T-helper 17 cell (primary cell): ENCODE data around the gene CWH43. TPM values are rescaled to one million over a fixed set of nuclear protein-coding genes. Genes with fewer than 3 reads are reported as not detected.
"Not testable (repeated sequence)": the region's sequence is repeated elsewhere in the genome, so short reads cannot be mapped to it uniquely, and the experiment has no call there.

Source experiments
- ATAC-seq: fragments of 150-1000 bp; cut with Tn5 transposase; 2 replicates; pipeline ENCODE4 v1.10.0; 2021; ENCODE audit warnings: mild to moderate bottlenecking, moderate library complexity
- DNase-seq, 3 donors: peaks; one replicate each; pipeline versions ENCODE4 v3.0.0 to v3.0.0-alpha.2; 2020 to 2021
- H3K9me3 ChIP-seq: one replicate; pipeline ENCODE4 v1.7.0; 2013; ENCODE audit warnings: low read length, mild to moderate bottlenecking; ENCODE audit not compliant: control insufficient read depth, poor library complexity, severe bottlenecking
- H3K27ac Mint-ChIP-seq: one replicate; pipeline ENCODE4 v1.8.0; 2022; ENCODE audit warnings: mild to moderate bottlenecking, moderate library complexity, mixed read lengths
- H3K27me3 Mint-ChIP-seq: one replicate; pipeline ENCODE4 v1.8.0; 2022; ENCODE audit warnings: mixed read lengths
- H3K36me3 Mint-ChIP-seq: one replicate; pipeline ENCODE4 v1.8.0; 2022; ENCODE audit warnings: low read depth, mixed read lengths
- H3K4me1 Mint-ChIP-seq: one replicate; pipeline ENCODE4 v1.8.0; 2022; ENCODE audit warnings: mild to moderate bottlenecking, mixed read lengths
- H3K4me3 Mint-ChIP-seq: one replicate; pipeline ENCODE4 v1.8.0; 2022; ENCODE audit warnings: mild to moderate bottlenecking, moderate library complexity, mixed read lengths
- total RNA-seq, 4 donors: library from RNA in 2 of 4; stranded (reverse) in 2 of 4; gene quantifications; one replicate each; pipeline ENCODE4 v1.2.3 and lab custom pipeline; 2022 to 2026

CWH43 gene
- total RNA-seq, 2 donors from 2014 or later: not detected

DNA sequence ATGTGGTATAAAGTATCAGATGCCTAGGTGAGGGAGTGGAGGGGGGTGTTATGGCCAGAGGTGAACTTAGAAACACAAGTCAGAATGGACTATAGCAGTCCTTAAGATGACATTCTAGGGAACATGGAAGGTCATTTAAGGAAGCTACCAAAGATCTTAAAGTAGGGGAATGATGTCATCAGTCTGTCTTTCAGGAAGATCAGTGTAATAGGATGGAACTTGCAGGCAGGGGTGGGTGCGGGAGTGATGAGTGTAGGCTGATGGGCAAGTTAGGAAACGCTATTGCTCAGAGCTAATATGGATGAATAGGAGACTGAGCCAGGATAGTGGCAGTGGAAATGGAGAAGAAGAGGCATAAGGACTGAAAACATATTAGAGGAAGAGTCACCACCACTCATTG, 27.5 kb upstream of the CWH43 start:
- H3K9me3 ChIP-seq: no peaks in the 10 kb centered on the region
- Mint-ChIP-seq H3K4me3 (no peak overlapping the region), H3K27me3 (peaks cover 22% of the 10 kb centered on the region), H3K4me1 (peaks cover 2% of the 10 kb centered on the region), H3K27ac (peak overlapping the region; percentile 79), H3K36me3 (peaks cover 6% of the 10 kb centered on the region)
- ATAC-seq: no peak
- DNase-seq: no peak

DNA sequence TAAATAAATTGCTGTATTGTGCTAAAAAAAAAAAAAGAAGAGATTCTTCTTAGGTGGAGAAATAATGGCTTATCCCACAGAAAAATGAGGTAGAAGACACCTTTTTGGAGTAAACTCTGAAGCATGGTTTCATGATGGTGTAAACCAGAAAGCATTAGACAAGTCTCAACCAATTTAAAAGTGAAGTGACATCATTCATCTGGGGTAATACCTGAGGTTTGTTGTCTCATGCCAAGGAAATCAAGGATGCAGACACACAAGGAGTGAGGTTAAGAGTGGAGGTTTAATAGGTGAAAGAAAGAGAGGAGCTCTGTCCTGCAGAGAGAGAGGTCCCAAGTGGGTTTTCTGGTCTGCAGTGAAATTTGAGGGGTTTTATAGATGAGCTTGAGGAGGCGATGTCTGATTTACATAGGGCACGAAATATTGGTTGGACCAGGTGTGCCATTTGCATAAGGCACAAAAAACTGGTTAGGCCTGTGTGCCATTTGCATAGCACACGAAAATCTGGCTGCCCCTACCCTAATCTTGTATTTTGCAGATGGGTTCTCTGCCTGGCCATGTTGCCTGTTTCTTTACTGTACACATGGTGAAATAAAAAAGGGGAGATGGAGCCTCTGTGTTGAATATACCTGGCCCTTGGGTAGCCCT, 25.0 kb upstream of the CWH43 start:
- H3K4me1 Mint-ChIP-seq: no peaks in the 10 kb centered on the region
- H3K4me3 Mint-ChIP-seq: no peak overlapping the region
- H3K36me3 Mint-ChIP-seq: peaks cover 4% of the 10 kb centered on the region
- H3K27me3 Mint-ChIP-seq: peaks cover 22% of the 10 kb centered on the region
- H3K27ac Mint-ChIP-seq: no peak overlapping the region
- ATAC-seq (no peak), DNase-seq (no peak)
- H3K9me3 ChIP-seq: no peaks in the 10 kb centered on the region

DNA sequence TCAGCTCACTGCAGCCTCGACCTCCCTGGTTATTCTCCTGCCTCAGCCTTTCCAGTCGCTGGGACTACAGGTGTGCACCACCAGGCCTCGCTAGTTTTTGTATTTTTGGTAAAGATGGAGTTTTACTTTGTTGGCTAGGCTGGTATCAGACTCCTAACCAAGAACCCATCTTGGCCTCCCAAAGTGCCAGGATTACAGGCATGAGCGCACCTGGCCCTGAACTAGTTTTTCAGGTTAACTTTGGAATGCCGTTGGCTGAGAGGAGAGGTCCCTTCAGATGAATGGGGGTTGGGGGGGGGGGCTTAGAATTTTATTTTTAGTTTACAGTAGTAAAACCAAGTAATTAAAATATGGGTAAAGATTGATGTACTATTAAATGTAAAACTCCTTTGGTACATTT, 23.4 kb upstream of the CWH43 start:
- H3K9me3 ChIP-seq: no peaks in the 10 kb centered on the region

DNA sequence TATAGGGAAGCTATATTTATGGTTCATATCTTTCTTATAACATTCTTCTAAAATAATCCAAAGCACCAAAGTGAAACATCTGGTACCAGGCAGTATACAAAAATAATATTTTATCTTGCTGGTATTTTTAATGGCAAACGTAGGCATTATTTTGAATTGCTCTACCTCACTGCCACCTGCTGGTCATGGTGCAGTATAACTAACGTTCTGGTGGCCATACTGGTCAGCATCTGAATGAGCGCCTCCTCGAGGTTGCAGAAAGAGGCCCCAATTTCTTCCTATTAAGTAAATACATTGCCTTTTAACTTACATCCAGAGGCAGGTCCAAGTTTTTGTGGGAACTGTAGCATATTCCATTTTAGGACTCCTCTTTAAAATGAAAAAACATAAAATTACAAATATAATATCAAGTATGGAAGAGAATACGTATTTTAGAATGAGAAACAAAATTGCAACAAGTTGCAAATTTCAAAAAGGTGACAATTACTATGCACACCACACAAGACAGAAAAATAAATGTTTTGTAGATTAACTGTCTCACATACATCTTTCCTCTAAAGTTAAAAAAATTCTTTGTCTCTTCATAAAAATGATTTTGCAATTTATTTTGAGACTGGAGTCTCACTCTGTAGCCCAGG, 22.9 kb upstream of the CWH43 start:
- no peaks in the 10 kb centered on the region for H3K4me1 Mint-ChIP-seq
- H3K27ac Mint-ChIP-seq: no peak overlapping the region
- DNase-seq (peak; percentile 45 to 65 (median 45)), ATAC-seq (peak; percentile 99)
- H3K4me3 Mint-ChIP-seq: no peak overlapping the region
- H3K27me3 Mint-ChIP-seq: peaks cover 22% of the 10 kb centered on the region
- H3K36me3 Mint-ChIP-seq: peaks cover 4% of the 10 kb centered on the region
- no peaks in the 10 kb centered on the region for H3K9me3 ChIP-seq

More for the DNA sequence above, 23.4 kb upstream of the CWH43 start:
- Mint-ChIP-seq H3K27ac (no peak overlapping the region), H3K27me3 (peaks cover 22% of the 10 kb centered on the region), H3K36me3 (peaks cover 4% of the 10 kb centered on the region), H3K4me1 (no peaks in the 10 kb centered on the region), H3K4me3 (no peak overlapping the region)
- DNase-seq (no peak), ATAC-seq (no peak)

DNA sequence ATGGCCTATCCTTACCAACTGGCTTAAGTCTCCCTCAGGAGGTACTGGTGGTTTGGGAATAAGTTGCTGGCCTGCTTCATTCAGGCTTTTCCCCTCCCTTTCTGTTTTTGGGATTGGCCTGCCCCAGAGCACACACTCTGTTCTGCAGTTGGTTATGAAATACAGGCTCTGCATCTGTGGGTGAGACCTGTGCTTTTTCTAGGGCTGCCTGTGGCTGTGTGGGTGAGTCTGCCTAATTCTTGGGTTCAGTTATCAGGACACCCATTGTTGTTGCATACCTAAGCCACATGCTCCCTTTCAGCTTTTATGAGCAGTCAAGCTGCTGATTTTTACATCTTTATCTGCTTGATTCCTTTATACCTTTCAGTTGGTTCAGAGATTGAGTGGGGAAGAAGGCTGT, 19.0 kb upstream of the CWH43 start:
- no peak overlapping the region for H3K4me3 Mint-ChIP-seq
- H3K9me3 ChIP-seq: no peaks in the 10 kb centered on the region
- no peaks in the 10 kb centered on the region for H3K4me1 Mint-ChIP-seq
- H3K36me3 Mint-ChIP-seq: no peaks in the 10 kb centered on the region
- no peak for DNase-seq
- ATAC-seq: no peak
- H3K27me3 Mint-ChIP-seq: peaks cover 16% of the 10 kb centered on the region
- H3K27ac Mint-ChIP-seq: no peak overlapping the region

DNA sequence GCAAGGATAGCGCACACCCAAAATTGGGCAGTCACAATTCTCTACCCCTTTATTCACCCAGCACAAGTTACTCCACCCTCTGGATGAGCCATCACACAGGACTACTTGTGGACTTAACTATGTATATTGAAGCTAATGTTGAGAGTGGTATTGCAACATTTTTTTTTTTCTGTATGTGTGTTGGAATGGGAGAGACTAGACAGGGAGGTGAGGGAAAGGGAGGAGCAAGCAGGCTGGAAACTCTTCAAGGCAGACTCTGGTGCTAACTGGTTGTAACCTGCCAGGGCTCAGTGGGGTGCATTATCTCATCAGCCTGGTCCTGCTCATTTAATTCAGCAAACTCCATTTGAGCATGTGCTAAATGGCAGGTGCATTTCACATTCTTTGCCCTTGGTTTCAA, 18.4 kb upstream of the CWH43 start:
- no peak overlapping the region for H3K27ac Mint-ChIP-seq
- H3K36me3 Mint-ChIP-seq: no peaks in the 10 kb centered on the region
- H3K27me3 Mint-ChIP-seq: peaks cover 16% of the 10 kb centered on the region
- H3K9me3 ChIP-seq: no peaks in the 10 kb centered on the region
- no peak for DNase-seq
- no peak overlapping the region for H3K4me3 Mint-ChIP-seq
- H3K4me1 Mint-ChIP-seq: no peaks in the 10 kb centered on the region
- ATAC-seq: no peak

DNA sequence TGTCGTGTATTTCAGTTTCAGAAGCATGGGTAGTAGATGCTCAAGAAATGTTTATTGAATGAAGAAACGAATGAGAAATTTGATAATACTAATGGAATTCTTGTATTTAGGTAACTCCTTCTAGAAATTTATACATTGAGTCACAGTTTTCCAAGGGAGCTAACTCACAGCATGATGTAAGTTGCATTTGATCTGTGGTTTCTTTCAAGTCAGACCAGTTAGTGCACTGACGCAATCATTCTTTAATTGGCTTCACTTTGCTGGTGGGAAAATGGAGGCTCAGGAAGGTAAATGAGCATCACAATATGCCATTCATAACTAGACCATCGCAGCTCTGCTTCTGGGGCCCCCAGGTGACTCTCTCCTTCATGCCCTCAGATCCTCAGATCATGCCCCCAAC, 17.3 kb upstream of the CWH43 start:
- no peaks in the 10 kb centered on the region for H3K4me1 Mint-ChIP-seq
- H3K4me3 Mint-ChIP-seq: no peak overlapping the region
- ATAC-seq (no peak), DNase-seq (no peak)
- peak overlapping the region; percentile 29 for H3K27ac Mint-ChIP-seq
- peaks cover 26% of the 10 kb centered on the region for H3K27me3 Mint-ChIP-seq
- H3K36me3 Mint-ChIP-seq: no peaks in the 10 kb centered on the region
- H3K9me3 ChIP-seq: no peaks in the 10 kb centered on the region

DNA sequence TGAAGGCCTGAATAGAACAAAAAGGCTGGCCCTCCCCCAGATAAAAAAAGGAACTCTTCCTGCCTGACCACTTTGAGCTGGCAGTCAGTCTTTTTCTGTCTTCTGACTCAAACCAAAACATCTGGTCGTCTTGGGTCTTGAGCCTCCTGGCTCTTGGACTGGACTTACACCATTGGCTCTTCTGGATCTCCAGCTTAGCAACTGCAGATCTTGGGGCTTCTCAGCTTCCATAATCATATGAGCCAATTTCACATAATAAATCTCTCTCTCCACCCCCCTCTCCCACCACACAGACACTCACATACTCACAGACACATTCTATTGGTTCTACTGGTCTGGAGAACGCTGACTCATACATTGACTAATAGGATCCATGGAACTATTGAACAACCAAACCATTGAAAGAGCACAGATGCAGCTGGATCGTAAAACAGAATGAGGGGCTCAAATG, 15.6 kb upstream of the CWH43 start:
- Mint-ChIP-seq H3K4me3 (no peak overlapping the region), H3K27ac (no peak overlapping the region), H3K36me3 (no peaks in the 10 kb centered on the region), H3K27me3 (peaks cover 38% of the 10 kb centered on the region), H3K4me1 (no peaks in the 10 kb centered on the region)
- DNase-seq (no peak), ATAC-seq (no peak)
- H3K9me3 ChIP-seq: no peaks in the 10 kb centered on the region

DNA sequence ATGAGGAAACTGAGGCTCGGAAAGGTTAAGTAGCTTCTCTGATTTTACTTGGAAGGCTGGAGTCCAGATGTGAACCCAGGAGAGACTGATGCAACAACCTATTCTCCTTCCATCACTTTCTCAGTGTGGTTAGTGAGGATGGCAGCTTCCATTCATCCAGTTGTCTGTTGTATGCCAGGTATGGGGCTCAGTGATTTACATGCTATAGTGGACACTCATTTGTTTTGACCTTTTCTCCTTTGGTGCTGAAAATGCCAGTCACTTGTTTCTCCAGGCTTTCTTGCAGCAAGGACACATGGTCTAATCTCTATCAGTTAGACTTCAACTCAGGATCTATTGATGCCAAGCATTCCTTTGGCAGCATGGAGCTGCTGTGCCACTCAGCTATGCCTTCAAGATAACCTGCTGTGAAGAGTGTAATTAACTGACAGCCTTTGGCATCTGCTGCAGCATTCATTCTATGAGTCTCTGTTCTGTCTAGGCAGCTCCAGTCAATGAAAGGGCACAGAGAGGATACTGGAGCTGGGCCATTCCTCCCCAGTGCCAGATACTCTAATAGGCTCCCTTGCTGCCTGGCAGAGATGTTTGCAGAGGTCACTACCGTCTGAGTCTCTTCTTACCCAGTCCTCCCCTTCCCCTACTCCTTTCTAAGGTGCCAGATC, 11.0 kb upstream of the CWH43 start:
- Mint-ChIP-seq H3K27ac (no peak overlapping the region), H3K27me3 (peaks cover 61% of the 10 kb centered on the region), H3K4me1 (no peaks in the 10 kb centered on the region), H3K36me3 (no peaks in the 10 kb centered on the region), H3K4me3 (no peak overlapping the region)
- no peak for ATAC-seq
- DNase-seq: no peak
- no peaks in the 10 kb centered on the region for H3K9me3 ChIP-seq

DNA sequence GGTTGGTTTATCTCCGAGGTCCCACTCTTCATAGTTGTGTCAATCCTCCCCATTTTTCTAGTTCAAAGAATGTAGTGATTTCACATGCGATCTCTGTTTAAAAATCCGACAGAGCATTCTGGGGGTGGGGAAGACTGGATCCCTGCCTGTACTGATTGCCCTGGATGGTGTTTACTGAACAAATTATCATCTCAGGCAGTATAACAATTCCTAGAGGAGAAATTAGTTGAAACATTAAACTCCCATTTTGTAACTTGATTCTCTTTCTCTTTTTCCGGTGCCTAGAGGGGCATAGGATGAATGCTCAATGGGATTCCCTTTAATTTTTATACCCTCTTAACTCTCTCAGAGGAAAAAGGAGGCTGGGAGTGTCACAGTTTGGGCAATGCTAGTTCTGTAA, 10.0 kb upstream of the CWH43 start:
- DNase-seq: no peak
- Mint-ChIP-seq H3K4me1 (no peaks in the 10 kb centered on the region), H3K4me3 (no peak overlapping the region), H3K36me3 (no peaks in the 10 kb centered on the region), H3K27me3 (peaks cover 58% of the 10 kb centered on the region), H3K27ac (no peak overlapping the region)
- no peak for ATAC-seq
- H3K9me3 ChIP-seq: no peaks in the 10 kb centered on the region

DNA sequence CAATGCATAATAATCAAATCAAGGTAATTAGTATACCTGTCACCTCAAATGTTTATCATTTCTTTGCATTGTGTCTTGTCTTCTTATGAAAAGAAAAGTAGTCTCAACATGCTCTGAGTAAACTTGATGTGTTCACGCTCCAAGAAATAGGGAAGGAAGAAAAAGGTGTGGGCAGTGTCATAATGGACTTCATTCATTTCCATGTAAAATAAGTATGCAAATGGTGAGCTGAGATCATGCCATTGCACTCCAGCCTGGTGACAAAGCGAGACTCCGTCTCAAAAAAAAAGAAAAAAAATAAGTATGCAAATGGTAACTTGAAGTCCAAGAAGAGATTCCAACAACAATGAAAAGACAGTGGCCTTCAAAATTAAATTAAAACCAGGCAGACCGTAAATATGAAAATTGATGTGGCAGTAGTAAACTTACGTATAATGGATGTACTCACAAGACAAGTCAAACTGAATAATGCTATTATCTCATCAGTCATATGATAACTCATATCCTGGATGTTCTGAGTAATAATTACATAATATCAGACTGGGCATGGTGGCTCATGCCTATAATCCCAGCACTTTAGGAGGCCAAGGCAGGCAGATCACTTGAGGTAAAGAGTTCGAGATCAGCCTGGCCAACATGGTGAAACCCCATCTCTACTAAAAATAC, 6.0 kb upstream of the CWH43 start:
- no peaks in the 10 kb centered on the region for H3K4me1 Mint-ChIP-seq
- H3K27me3 Mint-ChIP-seq: peaks cover 59% of the 10 kb centered on the region
- DNase-seq (no peak), ATAC-seq (no peak)
- no peak overlapping the region for H3K4me3 Mint-ChIP-seq
- H3K9me3 ChIP-seq: no peaks in the 10 kb centered on the region
- H3K27ac Mint-ChIP-seq: no peak overlapping the region
- H3K36me3 Mint-ChIP-seq: no peaks in the 10 kb centered on the region

DNA sequence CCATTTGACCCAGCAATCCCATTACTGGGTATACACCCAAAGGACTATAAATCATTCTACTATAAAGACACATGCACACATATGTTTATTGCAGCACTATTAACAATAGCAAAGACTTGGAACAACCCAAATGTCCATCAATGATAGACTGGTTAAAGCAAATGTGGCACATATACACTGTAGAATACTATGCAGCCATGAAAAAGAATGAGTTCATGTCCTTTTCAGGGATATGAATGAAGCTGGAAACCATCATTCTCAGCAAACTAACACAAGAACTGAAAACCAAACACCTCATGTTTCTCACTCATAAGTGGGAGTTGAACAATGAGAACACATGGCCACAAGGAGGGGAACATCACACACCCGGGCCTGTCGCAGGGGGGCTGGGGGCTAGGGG, 2.1 kb upstream of the CWH43 start:
- not testable (repeated sequence) for ATAC-seq, H3K4me3 Mint-ChIP-seq, H3K9me3 ChIP-seq, H3K27ac Mint-ChIP-seq, DNase-seq, H3K36me3 Mint-ChIP-seq, H3K4me1 Mint-ChIP-seq
- peaks cover 68% of the 10 kb centered on the region for H3K27me3 Mint-ChIP-seq

DNA sequence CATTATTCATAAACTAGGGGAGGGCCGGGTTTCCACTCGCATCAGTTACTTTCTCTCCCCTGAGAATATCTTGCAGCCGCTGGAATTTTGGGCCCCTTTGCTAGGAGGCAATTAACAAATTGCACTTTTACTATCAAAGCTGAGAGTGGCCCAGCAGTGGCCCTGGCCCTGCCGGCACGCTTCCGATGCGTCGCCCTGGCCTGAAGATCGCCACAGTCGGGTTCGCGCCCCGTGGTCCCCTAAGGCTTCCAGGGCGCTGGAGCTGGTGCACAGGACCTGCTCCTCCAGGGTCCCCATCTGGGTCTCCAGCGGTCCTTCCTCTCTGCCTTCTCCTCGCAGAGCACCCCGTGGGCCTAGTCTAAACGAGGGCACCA, 486 bp upstream of the CWH43 start:
- ATAC-seq (no peak), DNase-seq (no peak)
- H3K27me3 Mint-ChIP-seq: peaks cover 64% of the 10 kb centered on the region
- no peak overlapping the region for H3K27ac Mint-ChIP-seq
- peaks cover 2% of the 10 kb centered on the region for H3K36me3 Mint-ChIP-seq
- no peaks in the 10 kb centered on the region for H3K9me3 ChIP-seq
- H3K4me3 Mint-ChIP-seq: no peak overlapping the region
- H3K4me1 Mint-ChIP-seq: no peaks in the 10 kb centered on the region
